ENCODE measurements around the gene CPNE2. TPM values are rescaled to one million over a fixed set of nuclear protein-coding genes. Genes with fewer than 3 reads are reported as not detected.
A peak's percentile ranks its signal among the peaks of the same experiment; 100 is the strongest.

Gene CPNE2
- polyA plus RNA-seq, 1 donor (not counting 4 experiments of a cell fraction or from before 2014, with no cell fraction given): 26.5 TPM

DNA sequence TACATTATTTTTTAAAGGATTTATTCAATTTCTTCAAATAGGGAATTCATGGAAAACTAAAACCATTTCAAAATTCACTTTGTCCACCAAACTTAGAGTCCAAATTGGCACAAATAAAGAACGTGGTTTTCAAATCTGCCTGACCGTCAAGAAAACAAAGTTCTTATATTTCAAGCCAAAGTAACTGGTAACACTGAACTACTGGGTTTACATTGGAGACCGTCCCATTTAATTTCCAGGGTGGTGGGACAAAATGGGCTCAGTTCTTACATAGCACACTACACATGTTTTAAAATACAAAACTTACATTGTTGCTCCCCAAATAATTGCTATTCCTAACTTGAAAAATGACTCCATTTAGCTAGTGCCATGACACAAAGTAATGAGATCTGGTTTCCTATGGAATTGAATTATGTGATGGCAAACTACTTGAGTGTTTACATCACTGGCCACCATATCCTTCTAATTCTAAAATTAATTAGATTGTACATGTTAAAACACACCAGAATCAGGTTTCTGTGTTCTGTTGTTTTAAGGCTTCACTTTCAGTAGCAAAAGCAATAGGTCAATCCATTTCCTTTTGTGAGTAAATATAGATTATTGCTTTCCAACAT, 86.9 kb downstream of the CPNE2 start:
- Histone ChIP-seq H3K9ac (ENCODE audit: control insufficient read depth, extremely low read depth, insufficient read depth, low read length) (no peak overlapping the region), H3K4me2 (ENCODE audit: control insufficient read depth, extremely low read depth, insufficient read depth, low read depth, low read length) (no peak overlapping the region), H3K27me3 (ENCODE audit: control insufficient read depth, extremely low read depth, insufficient read depth, low read length) (no peaks in the 10 kb centered on the region), H2AFZ (ENCODE audit: control insufficient read depth, low read length) (no peak overlapping the region), H3K27ac (ENCODE audit: control insufficient read depth, insufficient read depth, low read length) (no peak overlapping the region), H4K20me1 (ENCODE audit: control insufficient read depth, extremely low read depth, insufficient read depth, low read length) (no peaks in the 10 kb centered on the region), H3K4me3 (ENCODE audit: control insufficient read depth in 2 of 3, extremely low read depth in 1 of 3, insufficient read depth in 2 of 3, low read depth in 1 of 3, low read length in 3 of 3) (no peak overlapping the region), H3K4me1 (ENCODE audit: control insufficient read depth, extremely low read depth, insufficient read depth, low read length) (peaks cover 3% of the 10 kb centered on the region), H3K9me3 (ENCODE audit: control insufficient read depth, low read depth, low read length) (no peaks in the 10 kb centered on the region), H3K36me3 (ENCODE audit: control insufficient read depth in 2 of 2, extremely low read depth in 1 of 2, insufficient read depth in 2 of 2, low read length in 2 of 2) (peaks cover 3 to 6% of the 10 kb centered on the region in 2 experiments), H3K9me1 (ENCODE audit: control insufficient read depth, extremely low read depth, insufficient read depth, low read length) (no peaks in the 10 kb centered on the region), H3K79me2 (ENCODE audit: control insufficient read depth, insufficient read depth, low read length) (peaks cover 45% of the 10 kb centered on the region)
- TF ChIP-seq CTCF (optimal IDR thresholded peaks at IDR 0.05 in 1 of 3, IDR thresholded peaks at IDR 0.05 in 1 of 3, conservative IDR thresholded peaks at IDR 0.05 in 1 of 3; ENCODE audit: extremely low read depth in 1 of 3, insufficient read depth in 2 of 3, low read length in 3 of 3): no peak
- no peak for TF ChIP-seq EZH2 (IDR thresholded peaks at IDR 0.05; ENCODE audit: low read length)
- dilution Hi-C loops (cut with MboI; ENCODE audit: extremely low pct_ligation_motif_present, low sequenced_read_pairs): no loop called here
- DNase-seq (ENCODE audit: low read depth, low spot score) (no peak), FAIRE-seq (no peak)

DNA sequence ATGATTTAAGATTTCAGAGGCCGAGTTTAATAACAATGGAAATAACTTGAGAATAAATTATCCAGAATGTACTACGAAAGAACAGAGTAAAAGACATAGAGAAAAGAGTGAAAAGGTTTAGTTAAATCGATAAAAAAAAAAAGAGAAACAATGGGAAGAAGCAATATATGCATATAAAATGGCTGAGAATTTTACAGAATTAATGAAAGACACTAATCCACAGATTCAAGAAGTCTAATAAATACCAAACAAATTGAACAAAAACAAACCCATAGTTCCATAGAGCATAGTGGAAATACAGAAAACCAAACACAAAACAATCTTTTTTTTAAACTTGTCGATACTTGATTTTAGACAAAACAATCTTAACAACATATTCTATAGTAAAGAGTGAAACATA, 91.7 kb downstream of the CPNE2 start:
- peak overlapping the region; percentile 84 for H3K4me2 ChIP-seq (ENCODE audit: control insufficient read depth, extremely low read depth, insufficient read depth, low read depth, low read length)

More for the DNA sequence above, 91.7 kb downstream of the CPNE2 start:
- H3K36me3 ChIP-seq (ENCODE audit: control insufficient read depth in 2 of 2, extremely low read depth in 1 of 2, insufficient read depth in 2 of 2, low read length in 2 of 2): peaks cover 0 to 3% of the 10 kb centered on the region in 2 experiments
- dilution Hi-C loops (cut with MboI; ENCODE audit: extremely low pct_ligation_motif_present, low sequenced_read_pairs): no loop called here
- FAIRE-seq (no peak), DNase-seq (ENCODE audit: low read depth, low spot score) (no peak)
- no peak overlapping the region for H3K27ac ChIP-seq (ENCODE audit: control insufficient read depth, insufficient read depth, low read length)
- H3K9me3 ChIP-seq (ENCODE audit: control insufficient read depth, low read depth, low read length): no peaks in the 10 kb centered on the region
- no peaks in the 10 kb centered on the region for H3K9me1 ChIP-seq (ENCODE audit: control insufficient read depth, extremely low read depth, insufficient read depth, low read length)
- peaks cover 16% of the 10 kb centered on the region for H3K4me1 ChIP-seq (ENCODE audit: control insufficient read depth, extremely low read depth, insufficient read depth, low read length)
- H3K27me3 ChIP-seq (ENCODE audit: control insufficient read depth, extremely low read depth, insufficient read depth, low read length): no peaks in the 10 kb centered on the region
- peaks cover 82% of the 10 kb centered on the region for H3K79me2 ChIP-seq (ENCODE audit: control insufficient read depth, insufficient read depth, low read length)
- no peaks in the 10 kb centered on the region for H4K20me1 ChIP-seq (ENCODE audit: control insufficient read depth, extremely low read depth, insufficient read depth, low read length)
- no peak overlapping the region for H3K9ac ChIP-seq (ENCODE audit: control insufficient read depth, extremely low read depth, insufficient read depth, low read length)
- TF ChIP-seq CTCF (optimal IDR thresholded peaks at IDR 0.05 in 1 of 3, IDR thresholded peaks at IDR 0.05 in 1 of 3, conservative IDR thresholded peaks at IDR 0.05 in 1 of 3; ENCODE audit: extremely low read depth in 1 of 3, insufficient read depth in 2 of 3, low read length in 3 of 3) (no peak), EZH2 (IDR thresholded peaks at IDR 0.05; ENCODE audit: low read length) (no peak)
- H3K4me3 ChIP-seq (ENCODE audit: control insufficient read depth in 2 of 3, extremely low read depth in 1 of 3, insufficient read depth in 2 of 3, low read depth in 1 of 3, low read length in 3 of 3): no peak overlapping the region
- no peak overlapping the region for H2AFZ ChIP-seq (ENCODE audit: control insufficient read depth, low read length)

Data from keratinocyte (primary cell).